Renal cortex interstitium (tissue), 11 donors: ENCODE data around the gene SEPTIN7. TPM values are rescaled to one million over a fixed set of nuclear protein-coding genes. Genes with fewer than 3 reads are reported as not detected.

Experiments
- DNase-seq, 11 donors: peaks; one replicate each; pipeline ENCODE4 v3.0.0-alpha.2; 2013; ENCODE audit warnings: low read depth in 9 of 11, low spot score in 4 of 11; ENCODE audit errors: extremely low read depth in 1 of 11
- polyA plus RNA-seq, 3 donors: library from polyadenylated mRNA; unstranded; fragments of 120-200 nt; gene quantifications; one replicate each; pipeline ENCODE4 v1.2.1, GENCODE V29; 2013; ENCODE audit not compliant: insufficient read length in 3 of 3

SEPTIN7 gene
- polyA plus RNA-seq, 3 donors = 371 to 483 (median 428) TPM

GRCh38 chr7:35818513-35818912 lies 17.7 kb downstream of the SEPTIN7 start:
- no peak for DNase-seq

DNA sequence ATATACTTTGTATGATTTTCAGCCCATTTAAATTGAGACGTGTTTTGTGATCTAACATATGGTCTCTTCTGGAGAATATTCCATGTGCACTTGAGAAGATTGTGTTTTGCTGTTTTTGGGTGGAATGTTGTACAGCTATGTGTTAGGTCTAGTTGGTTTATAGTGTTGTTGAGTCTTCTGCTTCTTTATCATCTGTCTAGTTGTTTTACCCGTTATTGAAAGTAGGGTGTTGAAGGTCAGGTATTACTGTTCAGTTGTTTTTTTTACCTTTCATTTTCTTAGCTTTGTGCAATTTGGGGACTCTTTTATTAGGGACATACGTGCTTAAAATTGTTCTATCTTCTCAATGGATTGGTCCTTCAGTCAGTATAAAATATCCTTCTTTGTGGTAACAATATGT lies 18.5 kb downstream of the SEPTIN7 start:
- DNase-seq = no peak

- DNase-seq = no peak
These were observed 19.3 kb downstream of the SEPTIN7 start for GRCh38 chr7:35819954-35820703.

DNA sequence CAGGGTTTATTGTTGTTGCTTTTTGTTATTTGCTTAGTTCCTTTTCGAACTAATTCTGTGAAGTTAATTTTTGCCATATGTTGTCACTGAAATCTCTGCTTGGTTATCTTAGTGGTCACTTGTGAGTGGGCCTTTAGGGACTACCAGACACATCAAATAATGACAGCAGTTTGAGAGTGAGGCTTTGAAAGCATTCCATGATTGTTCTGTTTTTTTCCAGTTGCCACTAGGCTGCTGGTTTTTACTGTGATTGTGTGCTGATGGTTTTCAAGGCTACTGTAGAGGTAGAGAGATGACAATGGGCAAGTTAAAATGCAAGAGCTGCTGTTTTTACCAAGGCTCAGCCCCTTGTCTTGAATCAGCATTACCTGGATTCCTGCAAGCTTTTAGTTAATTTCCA lies 20.0 kb downstream of the SEPTIN7 start:
- DNase-seq = no peak

DNA sequence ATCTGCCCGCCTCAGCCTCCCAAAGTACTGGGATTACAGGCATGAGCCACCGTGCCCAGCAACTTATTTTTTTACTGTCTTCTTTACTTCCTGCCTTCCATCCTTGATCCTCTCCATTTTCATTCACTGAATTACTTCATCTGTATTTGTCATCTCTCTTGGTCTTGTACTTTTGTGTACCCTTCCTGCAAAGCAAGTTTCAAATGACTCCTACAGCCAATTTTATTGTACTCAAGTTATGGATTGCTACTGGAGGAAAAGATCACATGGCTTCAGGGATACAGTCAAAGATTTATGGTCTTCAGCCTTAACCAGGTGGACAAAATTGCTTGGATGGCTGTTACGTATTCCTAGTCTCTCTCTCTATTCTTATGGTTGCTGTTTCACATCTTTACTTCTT lies 22.6 kb downstream of the SEPTIN7 start:
- DNase-seq = no peak

GRCh38 chr7:35825974-35826373 lies 25.1 kb downstream of the SEPTIN7 start:
- no peak for DNase-seq

- DNase-seq = no peak
These were observed 25.9 kb downstream of the SEPTIN7 start for GRCh38 chr7:35826751-35827150.

DNA sequence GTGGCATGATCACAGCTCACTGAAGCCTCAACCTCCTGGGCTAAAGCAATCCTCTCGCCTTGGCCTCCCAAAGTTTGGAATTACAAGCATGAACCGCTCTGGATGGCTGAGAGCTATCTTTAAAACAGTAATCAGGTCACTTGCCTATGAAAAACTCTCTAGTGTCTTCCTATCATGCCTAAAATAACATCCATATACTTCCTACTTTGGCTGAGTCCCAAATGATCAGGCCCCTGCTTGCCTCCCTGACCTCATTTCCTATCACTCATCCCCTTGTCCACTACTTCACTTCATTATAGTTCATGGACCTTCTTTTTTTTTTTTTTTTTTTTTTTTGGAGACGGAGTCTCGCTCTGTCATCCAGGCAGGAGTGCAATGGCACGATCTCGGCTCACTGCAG lies 28.0 kb downstream of the SEPTIN7 start:
- DNase-seq = no peak

GRCh38 chr7:35831208-35831607 lies 30.4 kb downstream of the SEPTIN7 start:
- DNase-seq = peak in 1 of 11 donors; percentile 6

GRCh38 chr7:35839860-35840854 lies 39.3 kb downstream of the SEPTIN7 start:
- no peak for DNase-seq

GRCh38 chr7:35846816-35847412 lies 46.1 kb downstream of the SEPTIN7 start:
- no peak for DNase-seq

DNA sequence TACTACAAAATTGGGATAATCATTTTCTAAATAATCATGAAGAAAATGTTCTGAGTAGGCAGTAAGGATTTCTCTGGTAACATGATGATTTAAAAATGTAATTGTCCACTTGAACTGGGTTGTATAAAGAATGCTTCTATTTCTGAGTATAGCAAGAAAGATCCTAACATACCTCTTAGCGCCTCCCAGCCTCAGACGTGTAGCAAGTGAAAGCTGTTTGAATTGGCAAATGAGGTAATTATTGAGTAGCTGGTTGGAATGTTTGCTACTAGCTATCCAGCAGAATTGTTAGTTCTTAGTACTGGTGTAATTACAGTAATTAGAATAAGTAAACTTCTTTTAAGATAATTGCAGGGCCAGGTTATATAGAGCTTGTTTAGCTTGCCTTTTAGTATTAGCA lies 47.9 kb downstream of the SEPTIN7 start:
- no peak for DNase-seq

GRCh38 chr7:35849158-35849831 lies 48.4 kb downstream of the SEPTIN7 start:
- no peak for DNase-seq

DNA sequence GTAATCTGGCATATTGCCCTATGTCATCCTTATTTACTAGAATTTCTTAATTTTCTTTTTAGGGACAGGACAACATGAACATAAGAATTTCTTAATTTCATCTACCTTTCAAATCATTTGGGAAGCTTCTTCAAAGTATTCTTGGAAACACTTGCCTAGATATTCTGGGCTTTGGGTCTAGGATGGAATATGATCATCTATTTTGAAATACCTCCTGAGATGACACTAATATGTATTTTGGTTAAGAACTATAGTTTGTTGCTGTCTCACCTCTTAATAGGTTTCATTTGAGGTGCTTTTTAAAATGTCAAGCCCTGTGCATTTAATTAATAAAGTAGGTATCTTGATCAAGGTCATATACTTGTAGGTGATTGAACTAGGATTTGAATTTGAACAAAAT lies 49.1 kb downstream of the SEPTIN7 start:
- DNase-seq = no peak

Other genes with a start within 250 kb of the SEPTIN7 start
- gene HERPUD2, start 105.9 kb upstream of the SEPTIN7 start, polyA plus RNA-seq = 10 to 100 TPM; 34.2 to 47.6 (median 36.6) TPM